A673 (cell line): ENCODE data around the gene EIF4E2. TPM values are rescaled to one million over a fixed set of nuclear protein-coding genes. Genes with fewer than 3 reads are reported as not detected.

Source experiments
- BruUV-seq: library from RNA; stranded (reverse); fragments of 400-500 nt; replicated peaks from 2 replicates; lab custom pipeline; 2021; lab: Mats Ljungman, UMichigan
- CTCF ChIA-PET: fragments of 300-600 bp; sonication (Branson Sonifier 250); formaldehyde crosslinking; loops from one replicate; lab custom pipeline; 2022; ENCODE audit warnings: antibody characterized with exemption; lab: Charles Lee
- POLR2A ChIA-PET: fragments of 300-600 bp; sonication (Branson Sonifier 250); formaldehyde crosslinking; loops from one replicate; lab custom pipeline; 2022; ENCODE audit warnings: antibody characterized with exemption; ENCODE audit not compliant: low non-redundant PET; lab: Charles Lee
- DNase-seq: peaks from one replicate; pipeline ENCODE4 v3.0.0-alpha.2; 2015; ENCODE audit warnings: low spot score
- H3K27ac ChIP-seq: fragments of 200-600 bp; sonication (generic); 2 replicates; pipeline ENCODE4 v1.5.1; 2016; ENCODE audit warnings: mixed run types, low read depth, mild to moderate bottlenecking, mixed read lengths, antibody characterized with exemption, low read length; ENCODE audit not compliant: poor library complexity, severe bottlenecking
- H3K27me3 ChIP-seq: fragments of 200-600 bp; sonication (generic); replicated peaks from 2 replicates; pipeline ENCODE4 v1.6.1; 2017; ENCODE audit warnings: mixed run types, low read depth, mild to moderate bottlenecking, mixed read lengths, antibody characterized with exemption, low read length; ENCODE audit not compliant: insufficient read depth, poor library complexity
- H3K36me3 ChIP-seq: fragments of 200-600 bp; sonication (generic); 2 replicates; pipeline ENCODE4 v1.6.1; 2016; ENCODE audit warnings: mixed run types, mild to moderate bottlenecking, mixed read lengths, antibody characterized with exemption, low read length; ENCODE audit not compliant: insufficient read depth, poor library complexity, severe bottlenecking
- H3K4me1 ChIP-seq: fragments of 200-600 bp; sonication (generic); 2 replicates; pipeline ENCODE4 v1.6.1; 2017; ENCODE audit warnings: mixed run types, mild to moderate bottlenecking, mixed read lengths, antibody characterized with exemption, low read length; ENCODE audit not compliant: insufficient read depth, poor library complexity, severe bottlenecking
- H3K4me3 ChIP-seq: fragments of 200-600 bp; sonication (generic); 2 replicates; pipeline ENCODE4 v1.5.1; 2016; ENCODE audit warnings: low read depth, mixed run types, mild to moderate bottlenecking, mixed read lengths, low read length; ENCODE audit not compliant: poor library complexity, severe bottlenecking
- H3K9me3 ChIP-seq: fragments of 200-600 bp; sonication (generic); 2 replicates; pipeline ENCODE4 v1.6.1; 2016; ENCODE audit warnings: mixed run types, low read depth, mild to moderate bottlenecking, mixed read lengths, antibody characterized with exemption, low read length; ENCODE audit not compliant: poor library complexity, severe bottlenecking
- EZH2 ChIP-seq: fragments of 200-600 bp; sonication (generic); IDR thresholded peaks from 2 replicates; pipeline ENCODE4 v1.6.1; 2017; ENCODE audit warnings: borderline replicate concordance, low read depth, mild to moderate bottlenecking, mixed read lengths, antibody characterized with exemption, low read length; ENCODE audit not compliant: poor library complexity, severe bottlenecking
- intact Hi-C: fragments of 100-400 bp; cut with micrococcal nuclease; formaldehyde crosslinking; loops from one replicate; pipeline ENCODE4 v1.10.0; 2022; ENCODE audit not compliant: unreplicated experiment
- total RNA-seq: library from RNA; stranded (reverse); gene quantifications from 2 replicates; pipeline ENCODE4 v1.2.3, GENCODE V29; 2021
- TF ChIP-seq, protein P1 (sequence below): fragments of 300-800, 200-600 bp; sonication (generic); conservative IDR thresholded peaks from 2 replicates; pipeline ENCODE4 v1.5.1; 2017; ENCODE audit warnings: low read depth, mild to moderate bottlenecking, antibody characterized with exemption, low read length, moderate library complexity, mixed read lengths

Gene EIF4E2
- total RNA-seq, 1 experiment from 2014 or later: 60.8 TPM

DNA sequence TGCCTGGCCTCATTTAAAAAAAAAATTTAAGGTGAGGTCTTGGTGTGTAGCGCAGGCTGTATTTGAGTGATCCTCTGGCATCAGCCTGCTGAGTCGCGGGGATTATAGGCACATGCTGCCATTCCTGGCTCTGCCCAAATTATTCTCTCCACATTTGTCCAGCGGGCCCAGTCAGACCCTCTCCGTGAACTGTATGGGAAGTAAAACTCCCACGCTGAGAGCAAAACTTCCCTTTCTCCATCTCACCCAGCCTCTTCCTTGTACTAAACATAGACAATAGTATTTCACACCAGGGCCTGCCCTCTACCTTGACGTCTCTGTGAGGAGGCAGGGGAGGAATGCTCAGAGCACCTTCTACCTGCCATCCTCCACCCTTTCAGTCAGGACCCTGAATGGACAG is 37.0 kb downstream of the EIF4E2 start:
- no peak for DNase-seq
- Histone ChIP-seq H3K27me3 (no peaks in the 10 kb centered on the region), H3K4me1 (no peaks in the 10 kb centered on the region), H3K27ac (no peak overlapping the region), H3K9me3 (no peaks in the 10 kb centered on the region), H3K4me3 (no peak overlapping the region), H3K36me3 (no peaks in the 10 kb centered on the region)
- intact Hi-C loops: no loop called here
- no TSS peak for BruUV-seq
- CTCF ChIA-PET: no interaction called here
- POLR2A ChIA-PET: no interaction called here
- TF ChIP-seq, protein P1, sequence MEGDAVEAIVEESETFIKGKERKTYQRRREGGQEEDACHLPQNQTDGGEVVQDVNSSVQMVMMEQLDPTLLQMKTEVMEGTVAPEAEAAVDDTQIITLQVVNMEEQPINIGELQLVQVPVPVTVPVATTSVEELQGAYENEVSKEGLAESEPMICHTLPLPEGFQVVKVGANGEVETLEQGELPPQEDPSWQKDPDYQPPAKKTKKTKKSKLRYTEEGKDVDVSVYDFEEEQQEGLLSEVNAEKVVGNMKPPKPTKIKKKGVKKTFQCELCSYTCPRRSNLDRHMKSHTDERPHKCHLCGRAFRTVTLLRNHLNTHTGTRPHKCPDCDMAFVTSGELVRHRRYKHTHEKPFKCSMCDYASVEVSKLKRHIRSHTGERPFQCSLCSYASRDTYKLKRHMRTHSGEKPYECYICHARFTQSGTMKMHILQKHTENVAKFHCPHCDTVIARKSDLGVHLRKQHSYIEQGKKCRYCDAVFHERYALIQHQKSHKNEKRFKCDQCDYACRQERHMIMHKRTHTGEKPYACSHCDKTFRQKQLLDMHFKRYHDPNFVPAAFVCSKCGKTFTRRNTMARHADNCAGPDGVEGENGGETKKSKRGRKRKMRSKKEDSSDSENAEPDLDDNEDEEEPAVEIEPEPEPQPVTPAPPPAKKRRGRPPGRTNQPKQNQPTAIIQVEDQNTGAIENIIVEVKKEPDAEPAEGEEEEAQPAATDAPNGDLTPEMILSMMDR: no peak
- TF ChIP-seq EZH2: no peak

DNA sequence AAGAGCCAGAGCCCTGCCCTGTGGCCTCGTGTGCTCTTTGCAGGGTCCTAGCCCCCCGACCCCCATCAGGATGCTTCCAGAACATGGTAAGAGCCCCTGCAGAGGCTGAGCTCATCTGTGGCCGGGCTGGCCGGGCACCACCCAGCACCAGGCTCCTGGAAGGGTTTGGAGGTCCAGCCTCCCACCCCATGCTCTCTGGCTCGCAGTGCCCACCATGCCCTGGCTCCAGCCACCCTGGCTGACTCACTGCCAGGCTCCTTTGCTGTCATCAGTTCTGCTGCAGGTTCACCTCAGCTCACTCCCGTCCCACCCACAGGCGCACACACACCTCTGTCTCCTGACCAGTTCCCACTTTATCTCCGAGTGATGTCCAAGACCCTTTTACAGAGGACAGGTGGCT is 37.5 kb downstream of the EIF4E2 start:
- Histone ChIP-seq H3K9me3 (no peaks in the 10 kb centered on the region), H3K4me3 (no peak overlapping the region), H3K4me1 (no peaks in the 10 kb centered on the region), H3K27ac (no peak overlapping the region), H3K36me3 (no peaks in the 10 kb centered on the region), H3K27me3 (no peaks in the 10 kb centered on the region)
- intact Hi-C loops: no loop called here
- CTCF ChIA-PET: no interaction called here
- BruUV-seq: no TSS peak
- DNase-seq: no peak
- TF ChIP-seq, protein P1: no peak
- no peak for TF ChIP-seq EZH2
- POLR2A ChIA-PET: no interaction called here

DNA sequence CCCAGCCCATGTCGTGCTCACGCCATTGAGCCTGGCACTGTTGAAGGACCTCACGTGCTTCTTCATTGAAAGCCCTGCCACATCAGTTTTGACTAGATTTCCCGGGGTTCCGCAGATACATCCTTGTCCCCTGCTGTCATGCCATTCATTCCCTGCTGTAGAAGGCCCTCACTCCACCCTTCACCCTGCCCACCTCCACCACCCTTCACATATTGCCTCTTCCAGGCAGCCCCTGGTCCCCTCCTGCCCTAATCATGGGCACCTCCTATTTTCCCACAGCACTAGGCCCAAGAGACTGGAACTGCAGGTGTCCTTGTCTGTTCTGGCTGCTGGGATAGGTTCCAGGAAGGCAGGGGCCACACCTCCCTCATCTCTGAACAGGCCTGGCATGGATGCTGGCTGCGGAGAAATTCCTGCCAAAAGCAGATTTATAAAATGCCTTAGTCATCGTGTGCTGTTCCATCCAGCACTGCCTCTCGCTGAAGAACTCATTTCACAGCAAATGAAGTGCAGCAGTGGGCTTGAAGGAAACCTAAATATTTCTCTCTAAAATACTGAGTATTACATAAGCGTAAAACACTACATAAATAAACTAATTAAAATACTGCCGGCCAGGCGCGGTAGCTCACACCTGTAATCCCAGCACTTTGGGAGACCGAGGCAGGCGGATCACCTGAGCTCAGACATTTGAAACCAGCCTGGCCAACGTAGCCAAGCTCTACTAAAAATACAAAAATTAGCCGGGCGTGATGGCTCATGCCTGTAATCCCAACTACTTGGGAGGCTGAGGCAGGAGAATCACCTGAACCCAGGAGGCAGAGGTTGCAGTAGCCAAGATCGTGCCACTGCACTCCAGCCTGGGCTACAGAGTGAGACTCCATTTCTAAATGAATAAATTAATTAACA is 38.4 kb downstream of the EIF4E2 start:
- Histone ChIP-seq H3K9me3 (no peaks in the 10 kb centered on the region), H3K4me1 (no peaks in the 10 kb centered on the region), H3K27me3 (no peaks in the 10 kb centered on the region), H3K36me3 (no peaks in the 10 kb centered on the region), H3K27ac (no peak overlapping the region), H3K4me3 (no peak overlapping the region)
- POLR2A ChIA-PET: no interaction called here
- BruUV-seq: no TSS peak
- CTCF ChIA-PET: no interaction called here
- intact Hi-C loops: no loop called here
- TF ChIP-seq EZH2: no peak
- TF ChIP-seq, protein P1: no peak
- no peak for DNase-seq
